GM12865 (cell line): ENCODE results near the gene LHCGR.

Experiments used
- DNase-seq: peaks from one replicate; pipeline ENCODE4 v3.0.0; 2010; ENCODE audit warnings: low read depth
- H3K4me3 ChIP-seq: 2 replicates; pipeline ENCODE4 v1.5.1; 2011; ENCODE audit warnings: mild to moderate bottlenecking, low read depth, low read length, control low read depth
- TF ChIP-seq, protein P1 (sequence below): IDR thresholded peaks from 2 replicates; pipeline ENCODE4 v1.5.1; 2011; ENCODE audit warnings: low read length, control low read depth, low read depth, inconsistent platforms; ENCODE audit not compliant: insufficient read depth; ENCODE audit errors: missing control alignments

LHCGR gene

DNA sequence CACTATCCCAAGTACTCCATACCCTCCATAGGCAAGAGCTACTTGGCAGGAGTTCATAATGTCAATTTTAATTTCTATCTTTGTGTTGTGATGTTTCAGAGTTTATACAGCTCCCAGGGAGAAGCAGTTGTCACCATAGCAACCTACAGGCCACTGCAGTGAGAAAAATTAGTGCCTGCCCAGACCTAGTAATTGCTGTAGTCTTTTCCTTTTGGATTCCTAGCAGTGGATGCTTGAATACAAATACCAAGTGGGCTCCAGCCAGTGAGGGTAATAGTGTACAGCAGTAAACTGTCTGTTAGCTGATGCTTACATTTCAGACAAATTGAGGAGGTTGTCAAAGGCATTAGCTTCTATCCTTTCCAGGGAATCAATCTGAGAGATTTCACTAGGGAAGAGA is 26.7 kb downstream of the LHCGR start:
- TF ChIP-seq, protein P1, sequence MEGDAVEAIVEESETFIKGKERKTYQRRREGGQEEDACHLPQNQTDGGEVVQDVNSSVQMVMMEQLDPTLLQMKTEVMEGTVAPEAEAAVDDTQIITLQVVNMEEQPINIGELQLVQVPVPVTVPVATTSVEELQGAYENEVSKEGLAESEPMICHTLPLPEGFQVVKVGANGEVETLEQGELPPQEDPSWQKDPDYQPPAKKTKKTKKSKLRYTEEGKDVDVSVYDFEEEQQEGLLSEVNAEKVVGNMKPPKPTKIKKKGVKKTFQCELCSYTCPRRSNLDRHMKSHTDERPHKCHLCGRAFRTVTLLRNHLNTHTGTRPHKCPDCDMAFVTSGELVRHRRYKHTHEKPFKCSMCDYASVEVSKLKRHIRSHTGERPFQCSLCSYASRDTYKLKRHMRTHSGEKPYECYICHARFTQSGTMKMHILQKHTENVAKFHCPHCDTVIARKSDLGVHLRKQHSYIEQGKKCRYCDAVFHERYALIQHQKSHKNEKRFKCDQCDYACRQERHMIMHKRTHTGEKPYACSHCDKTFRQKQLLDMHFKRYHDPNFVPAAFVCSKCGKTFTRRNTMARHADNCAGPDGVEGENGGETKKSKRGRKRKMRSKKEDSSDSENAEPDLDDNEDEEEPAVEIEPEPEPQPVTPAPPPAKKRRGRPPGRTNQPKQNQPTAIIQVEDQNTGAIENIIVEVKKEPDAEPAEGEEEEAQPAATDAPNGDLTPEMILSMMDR = no peak
- no peak overlapping the region for H3K4me3 ChIP-seq
- DNase-seq = no peak

GRCh38 chr2:48728295-48728694 is 27.2 kb downstream of the LHCGR start:
- TF ChIP-seq, protein P1 = no peak
- no peak for DNase-seq
- no peak overlapping the region for H3K4me3 ChIP-seq

- no peak for DNase-seq
- TF ChIP-seq, protein P1 = no peak
- H3K4me3 ChIP-seq = no peak overlapping the region
Observed at GRCh38 chr2:48727560-48727959, 28.0 kb downstream of the LHCGR start.

DNA sequence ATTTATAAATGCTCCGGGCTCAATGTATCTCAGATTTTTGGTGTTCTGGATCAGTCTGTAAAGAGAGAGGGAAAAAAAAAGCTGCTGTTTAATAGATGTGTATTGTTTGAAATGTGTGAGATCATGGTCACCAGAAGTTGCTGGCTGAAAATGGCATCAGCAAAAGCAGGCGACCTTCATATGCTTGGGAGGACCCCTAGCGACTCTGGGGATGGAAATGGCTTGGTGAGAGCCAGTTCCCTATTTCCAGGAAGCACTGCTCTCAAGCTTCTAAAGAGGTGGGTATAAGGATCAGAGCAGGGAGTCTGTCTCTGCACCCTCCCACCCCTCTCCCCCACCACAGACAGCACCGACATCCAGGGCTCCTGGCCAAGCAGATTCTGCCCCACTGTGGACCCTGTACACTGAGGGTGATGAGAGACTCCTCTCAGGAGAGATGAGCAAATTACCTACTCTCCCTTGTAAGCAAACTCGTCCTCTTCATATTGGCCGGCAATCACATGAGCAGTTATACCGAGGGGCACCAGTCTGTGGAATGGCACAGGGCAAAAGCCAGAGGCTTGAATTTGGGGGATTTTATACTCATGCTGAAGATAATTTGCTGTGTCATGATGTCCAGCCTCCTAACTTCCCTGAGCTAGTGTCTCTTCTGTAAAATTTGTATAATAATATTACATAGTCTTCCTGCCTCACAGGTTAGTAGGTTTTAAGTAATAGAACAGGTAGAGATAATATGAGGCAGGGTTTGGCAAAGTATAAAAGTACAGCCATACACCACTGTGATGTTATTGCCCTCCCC is 29.6 kb downstream of the LHCGR start:
- DNase-seq = no peak
- TF ChIP-seq, protein P1 = no peak
- no peak overlapping the region for H3K4me3 ChIP-seq

DNA sequence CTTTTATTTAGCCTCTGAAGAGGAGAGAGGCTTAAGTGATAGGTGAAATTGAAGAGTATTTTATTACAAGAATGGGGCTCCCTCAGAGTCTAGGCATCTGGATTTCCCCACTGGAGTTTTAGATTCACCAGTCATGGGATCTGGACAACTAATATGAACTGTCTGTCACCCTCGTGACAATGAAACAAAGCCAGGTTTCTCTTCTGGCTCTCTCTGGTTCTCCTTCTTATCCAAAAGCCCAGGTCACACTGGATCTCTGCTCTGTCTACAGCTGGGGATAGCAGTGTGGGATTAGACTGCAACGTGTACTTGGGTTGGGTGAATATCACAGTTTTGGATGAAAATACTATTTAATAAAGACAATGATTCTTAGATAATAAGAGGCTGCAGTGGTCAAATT is 31.2 kb downstream of the LHCGR start:
- TF ChIP-seq, protein P1 = no peak
- no peak for DNase-seq
- H3K4me3 ChIP-seq = no peak overlapping the region

- TF ChIP-seq, protein P1 = no peak
- DNase-seq = no peak
- H3K4me3 ChIP-seq = no peak overlapping the region
Observed at GRCh38 chr2:48723129-48723528, 32.4 kb downstream of the LHCGR start.

DNA sequence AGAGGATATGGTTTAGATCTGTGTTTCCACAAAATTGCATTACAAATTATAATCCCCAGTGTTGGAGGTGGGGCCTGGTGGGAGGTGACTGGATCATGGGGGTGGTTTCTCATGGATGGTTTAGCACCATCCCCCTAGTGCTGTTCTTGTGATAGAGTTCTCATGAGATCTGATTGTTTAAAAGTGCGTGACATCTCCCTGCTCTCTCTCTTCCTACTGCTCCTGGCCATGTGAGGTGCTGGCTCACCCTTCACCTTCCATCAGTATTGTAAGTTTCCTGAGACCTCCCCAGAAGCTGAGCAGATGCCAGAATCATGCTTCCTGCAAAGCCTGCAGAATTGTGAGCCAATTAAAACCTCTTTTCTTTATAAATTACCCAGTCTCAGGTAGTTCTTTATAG is 33.1 kb downstream of the LHCGR start:
- no peak for DNase-seq
- H3K4me3 ChIP-seq = no peak overlapping the region
- TF ChIP-seq, protein P1 = no peak
